RWPE1 (cell line): ENCODE data around the gene SPATA21.

Source experiments
- CTCF ChIA-PET: fragments of 350-600 bp; sonication (Branson Sonifier 250); formaldehyde crosslinking; extraction: SDS; loops from one replicate; lab custom pipeline; 2021; lab: Yijun Ruan, JAX
- POLR2A ChIA-PET: fragments of 400-600 bp; formaldehyde crosslinking; extraction: SDS; loops from one replicate; lab custom pipeline; 2020; ENCODE audit warnings: antibody characterized with exemption; ENCODE audit not compliant: low non-redundant PET; lab: Yijun Ruan, JAX
- DNase-seq: peaks from one replicate; pipeline ENCODE4 v3.0.0; 2012; ENCODE audit warnings: low spot score
- H3K27ac ChIP-seq: fragments of 450-650 bp; 2 replicates; pipeline ENCODE4 v1.5.1; 2017
- CTCF ChIP-seq: fragments of 450-650 bp; conservative IDR thresholded peaks from 2 replicates; pipeline ENCODE4 v1.5.1; 2017; ENCODE audit warnings: low read depth, mild to moderate bottlenecking

The SPATA21 gene

GRCh38 chr1:16447641-16448040 is 10.4 kb upstream of the SPATA21 start:
- CTCF ChIA-PET = no interaction called here
- no peak for TF ChIP-seq CTCF
- POLR2A ChIA-PET = interaction anchor here (0.6 kb wide), 1 partner anchor 10 kb away, joined by 9 read pairs; no protein-coding TSS in a partner anchor
- no peak for DNase-seq
- no peak overlapping the region for H3K27ac ChIP-seq

GRCh38 chr1:16446116-16446515 is 8.9 kb upstream of the SPATA21 start:
- TF ChIP-seq CTCF = no peak
- DNase-seq = no peak
- ChIA-PET CTCF (interaction anchor here (0.5 to 0.6 kb wide), 2 partner anchors 45 to 64 kb away, joined by 3 to 4 read pairs; no protein-coding TSS in a partner anchor), POLR2A (no interaction called here)
- peak overlapping the region; percentile 10; the same call in 1 of the 2 replicates for H3K27ac ChIP-seq

- ChIA-PET CTCF (interaction anchor here (1.0 kb wide), 1 partner anchor 13 kb away, joined by 3 read pairs; no protein-coding TSS in a partner anchor), POLR2A (no interaction called here)
- TF ChIP-seq CTCF = no peak
- no peak overlapping the region for H3K27ac ChIP-seq
- DNase-seq = no peak
Observed at GRCh38 chr1:16445052-16445451, 7.8 kb upstream of the SPATA21 start.

GRCh38 chr1:16443975-16444770 is 6.9 kb upstream of the SPATA21 start:
- H3K27ac ChIP-seq = no peak overlapping the region
- DNase-seq = no peak
- TF ChIP-seq CTCF = no peak
- ChIA-PET POLR2A (interaction anchor here (0.6 kb wide), 1 partner anchor 42 kb away, joined by 11 read pairs; no protein-coding TSS in a partner anchor), CTCF (no interaction called here)

DNA sequence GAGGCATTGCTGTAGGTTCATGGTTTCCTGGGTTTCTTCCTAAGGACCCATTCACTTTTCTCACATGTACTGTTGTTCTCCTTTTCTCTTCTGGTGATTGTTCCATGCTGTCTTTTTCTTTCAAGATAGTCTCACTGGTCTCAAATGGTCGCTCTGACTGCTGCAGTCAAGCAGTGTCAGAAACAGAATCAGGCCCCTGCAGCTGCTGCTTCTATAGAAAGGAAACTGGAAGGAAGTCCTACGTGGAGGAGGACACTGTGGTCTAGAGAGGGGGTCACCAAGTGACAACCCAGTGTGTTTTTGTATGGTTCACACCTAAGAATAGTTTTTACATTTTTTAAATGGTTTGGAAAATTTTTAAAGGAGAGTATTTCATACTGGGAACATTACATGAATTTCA is 5.7 kb upstream of the SPATA21 start:
- ChIA-PET POLR2A (no interaction called here), CTCF (interaction anchor here (0.6 kb wide), 2 partner anchors 15 to 64 kb away, joined by 3 to 4 read pairs; no protein-coding TSS in a partner anchor)
- H3K27ac ChIP-seq = no peak overlapping the region
- no peak for TF ChIP-seq CTCF
- DNase-seq = no peak

DNA sequence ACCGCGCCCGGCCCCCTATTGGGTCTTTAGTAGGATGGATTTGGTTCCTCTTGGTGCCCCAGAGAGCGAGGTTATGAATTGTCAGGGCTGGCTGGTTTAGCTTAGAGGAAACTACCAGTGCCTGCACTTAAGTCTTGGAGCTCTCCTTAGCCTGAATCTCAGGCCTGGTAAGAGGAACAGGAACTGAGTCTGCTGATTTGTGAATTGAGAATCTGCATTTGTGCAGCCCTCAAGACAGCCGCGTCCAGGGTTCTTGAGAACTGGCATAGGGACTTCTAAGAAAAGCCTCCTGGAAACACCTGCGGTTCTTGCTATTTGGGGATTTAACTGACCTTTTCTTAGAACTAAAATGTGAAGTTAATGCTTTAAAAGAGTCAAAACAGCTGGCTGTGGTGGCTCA is 5.0 kb upstream of the SPATA21 start:
- ChIA-PET CTCF (interaction anchor here (0.6 kb wide), 1 partner anchor 16 kb away, joined by 3 read pairs; no protein-coding TSS in a partner anchor), POLR2A (no interaction called here)
- no peak overlapping the region for H3K27ac ChIP-seq
- no peak for TF ChIP-seq CTCF
- DNase-seq = no peak
